GM12878 (cell line): Measurements from ENCODE around the gene DPP6.
A peak's percentile ranks its signal among the peaks of the same experiment; 100 is the strongest.

Experiments
- CEBPZ ChIP-seq: fragments of 150-350 bp; IDR thresholded peaks from 2 replicates; pipeline ENCODE4 v1.6.1; 2016; ENCODE audit warnings: low read depth, low read length
- EZH2 ChIP-seq: IDR thresholded peaks from 2 replicates; pipeline ENCODE4 v1.6.1; 2012; ENCODE audit warnings: low read depth, mild to moderate bottlenecking, control low read depth, inconsistent platforms, low read length, borderline replicate concordance; ENCODE audit not compliant: control insufficient read depth
- NR2C2 ChIP-seq: IDR thresholded peaks from 2 replicates; pipeline ENCODE4 v1.6.1; 2011; ENCODE audit warnings: borderline replicate concordance, low read depth; ENCODE audit not compliant: control insufficient read depth, insufficient read length
- POLR2A ChIP-seq: IDR thresholded peaks from 2 replicates; pipeline ENCODE4 v1.6.1; 2011; ENCODE audit warnings: low read depth, mild to moderate bottlenecking, low read length
- POLR2AphosphoS5 ChIP-seq: IDR thresholded peaks from 2 replicates; pipeline ENCODE4 v1.6.1; 2011; ENCODE audit warnings: mild to moderate bottlenecking, low read length, inconsistent platforms
- SPI1 ChIP-seq: IDR thresholded peaks from 2 replicates; pipeline ENCODE4 v1.6.1; 2011; ENCODE audit warnings: low read depth, mild to moderate bottlenecking, low read length, moderate library complexity, borderline replicate concordance; ENCODE audit not compliant: insufficient read depth
- TF ChIP-seq, protein P1 (sequence below): IDR thresholded peaks from 2 replicates; pipeline ENCODE4 v1.6.1; 2011; ENCODE audit warnings: low read depth, low read length, improper control_type of control experiment, borderline replicate concordance
- TF ChIP-seq, protein P2 (sequence below), 3 experiments: IDR thresholded peaks in 2 of 3; conservative IDR thresholded peaks in 1 of 3; 2 replicates each; pipeline ENCODE4 v1.5.1; 2011; ENCODE audit warnings: low read depth in 3 of 3, low read length in 3 of 3, mild to moderate bottlenecking in 3 of 3, control low read depth in 2 of 3, moderate library complexity in 2 of 3, inconsistent platforms in 1 of 3, mixed read lengths in 1 of 3; ENCODE audit not compliant: control insufficient read depth in 2 of 3, insufficient read depth in 1 of 3; ENCODE audit errors: extremely low read depth in 1 of 3

GRCh38 chr7:154913638-154914307, 861.6 kb downstream of the DPP6 start:
- TF ChIP-seq SPI1 (no peak), NR2C2 (no peak), CEBPZ (no peak), EZH2 (no peak), POLR2A (no peak), POLR2AphosphoS5 (no peak)
- TF ChIP-seq, protein P1, sequence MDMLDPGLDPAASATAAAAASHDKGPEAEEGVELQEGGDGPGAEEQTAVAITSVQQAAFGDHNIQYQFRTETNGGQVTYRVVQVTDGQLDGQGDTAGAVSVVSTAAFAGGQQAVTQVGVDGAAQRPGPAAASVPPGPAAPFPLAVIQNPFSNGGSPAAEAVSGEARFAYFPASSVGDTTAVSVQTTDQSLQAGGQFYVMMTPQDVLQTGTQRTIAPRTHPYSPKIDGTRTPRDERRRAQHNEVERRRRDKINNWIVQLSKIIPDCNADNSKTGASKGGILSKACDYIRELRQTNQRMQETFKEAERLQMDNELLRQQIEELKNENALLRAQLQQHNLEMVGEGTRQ = no peak
- TF ChIP-seq, protein P2, sequence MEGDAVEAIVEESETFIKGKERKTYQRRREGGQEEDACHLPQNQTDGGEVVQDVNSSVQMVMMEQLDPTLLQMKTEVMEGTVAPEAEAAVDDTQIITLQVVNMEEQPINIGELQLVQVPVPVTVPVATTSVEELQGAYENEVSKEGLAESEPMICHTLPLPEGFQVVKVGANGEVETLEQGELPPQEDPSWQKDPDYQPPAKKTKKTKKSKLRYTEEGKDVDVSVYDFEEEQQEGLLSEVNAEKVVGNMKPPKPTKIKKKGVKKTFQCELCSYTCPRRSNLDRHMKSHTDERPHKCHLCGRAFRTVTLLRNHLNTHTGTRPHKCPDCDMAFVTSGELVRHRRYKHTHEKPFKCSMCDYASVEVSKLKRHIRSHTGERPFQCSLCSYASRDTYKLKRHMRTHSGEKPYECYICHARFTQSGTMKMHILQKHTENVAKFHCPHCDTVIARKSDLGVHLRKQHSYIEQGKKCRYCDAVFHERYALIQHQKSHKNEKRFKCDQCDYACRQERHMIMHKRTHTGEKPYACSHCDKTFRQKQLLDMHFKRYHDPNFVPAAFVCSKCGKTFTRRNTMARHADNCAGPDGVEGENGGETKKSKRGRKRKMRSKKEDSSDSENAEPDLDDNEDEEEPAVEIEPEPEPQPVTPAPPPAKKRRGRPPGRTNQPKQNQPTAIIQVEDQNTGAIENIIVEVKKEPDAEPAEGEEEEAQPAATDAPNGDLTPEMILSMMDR (IDR thresholded peaks at IDR 0.05 in 2 of 3, conservative IDR thresholded peaks at IDR 0.05 in 1 of 3; ENCODE audit: control insufficient read depth in 2 of 3, extremely low read depth in 1 of 3, insufficient read depth in 1 of 3, low read depth in 3 of 3, low read length in 3 of 3) = peak; percentile 76 to 92 (median 88)
